ENCODE measurements around the gene XPR1.

DNA sequence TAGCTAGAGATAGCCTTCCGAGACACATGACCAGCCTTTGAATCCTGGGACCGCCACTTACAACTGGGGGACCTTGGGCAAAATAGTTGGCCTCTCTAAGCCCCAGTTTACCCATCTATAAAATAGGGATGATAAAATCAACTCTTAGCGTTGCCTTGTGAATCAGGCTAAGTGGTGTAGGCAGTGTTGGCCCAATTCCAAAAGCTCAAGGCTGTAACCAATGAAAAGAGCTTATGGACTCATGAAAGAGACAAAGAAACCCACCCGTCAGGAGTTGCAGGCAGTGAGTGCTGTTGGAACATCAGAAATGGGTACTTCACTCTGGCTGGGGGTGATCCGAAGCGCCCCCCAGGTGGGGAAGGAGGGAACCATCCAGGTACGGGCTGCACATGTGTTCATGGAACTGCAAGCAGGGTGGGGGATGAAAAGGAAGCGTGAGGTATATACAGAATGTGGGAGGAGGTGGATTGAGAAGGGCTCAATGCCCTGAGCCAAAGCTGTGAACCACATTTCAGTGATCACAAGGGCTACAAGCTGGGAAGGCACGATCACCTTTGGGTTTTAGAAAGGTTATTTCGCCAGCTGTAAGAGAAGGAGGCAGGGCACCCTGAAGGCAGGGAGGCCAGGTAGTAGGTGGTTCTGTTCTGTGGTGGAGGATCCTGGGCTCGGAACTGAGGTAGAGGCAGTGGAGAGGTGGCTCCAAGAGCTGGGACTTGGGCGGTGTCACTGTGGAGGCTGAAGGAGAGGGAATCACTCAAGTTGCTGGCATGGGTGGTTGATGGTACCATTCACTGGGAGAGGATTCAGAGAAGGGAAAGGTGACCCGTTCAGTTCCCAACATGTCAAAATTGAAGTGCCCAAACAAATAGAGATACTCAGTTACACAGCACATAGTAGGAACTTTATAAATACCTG is 269.5 kb downstream of the XPR1 start:
- TF ChIP-seq, protein P1, sequence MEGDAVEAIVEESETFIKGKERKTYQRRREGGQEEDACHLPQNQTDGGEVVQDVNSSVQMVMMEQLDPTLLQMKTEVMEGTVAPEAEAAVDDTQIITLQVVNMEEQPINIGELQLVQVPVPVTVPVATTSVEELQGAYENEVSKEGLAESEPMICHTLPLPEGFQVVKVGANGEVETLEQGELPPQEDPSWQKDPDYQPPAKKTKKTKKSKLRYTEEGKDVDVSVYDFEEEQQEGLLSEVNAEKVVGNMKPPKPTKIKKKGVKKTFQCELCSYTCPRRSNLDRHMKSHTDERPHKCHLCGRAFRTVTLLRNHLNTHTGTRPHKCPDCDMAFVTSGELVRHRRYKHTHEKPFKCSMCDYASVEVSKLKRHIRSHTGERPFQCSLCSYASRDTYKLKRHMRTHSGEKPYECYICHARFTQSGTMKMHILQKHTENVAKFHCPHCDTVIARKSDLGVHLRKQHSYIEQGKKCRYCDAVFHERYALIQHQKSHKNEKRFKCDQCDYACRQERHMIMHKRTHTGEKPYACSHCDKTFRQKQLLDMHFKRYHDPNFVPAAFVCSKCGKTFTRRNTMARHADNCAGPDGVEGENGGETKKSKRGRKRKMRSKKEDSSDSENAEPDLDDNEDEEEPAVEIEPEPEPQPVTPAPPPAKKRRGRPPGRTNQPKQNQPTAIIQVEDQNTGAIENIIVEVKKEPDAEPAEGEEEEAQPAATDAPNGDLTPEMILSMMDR (IDR thresholded peaks at IDR 0.05) = no peak
- TF ChIP-seq POLR2A (IDR thresholded peaks at IDR 0.05) (no peak), EP300 (IDR thresholded peaks at IDR 0.05) (no peak)
